GM21447 (cell line): ENCODE data around the gene SDHAF3.
A peak's percentile ranks its signal among the peaks of the same experiment; 100 is the strongest.
"Not testable (repeated sequence)": the region's sequence is repeated elsewhere in the genome, so short reads cannot be mapped to it uniquely, and the experiment has no call there.

ENCODE experiments used
- ATAC-seq: cut with Tn5 transposase; IDR thresholded peaks from one replicate; pipeline ENCODE4 v1.9.1; 2021; ENCODE audit not compliant: unreplicated experiment

SDHAF3 gene

DNA sequence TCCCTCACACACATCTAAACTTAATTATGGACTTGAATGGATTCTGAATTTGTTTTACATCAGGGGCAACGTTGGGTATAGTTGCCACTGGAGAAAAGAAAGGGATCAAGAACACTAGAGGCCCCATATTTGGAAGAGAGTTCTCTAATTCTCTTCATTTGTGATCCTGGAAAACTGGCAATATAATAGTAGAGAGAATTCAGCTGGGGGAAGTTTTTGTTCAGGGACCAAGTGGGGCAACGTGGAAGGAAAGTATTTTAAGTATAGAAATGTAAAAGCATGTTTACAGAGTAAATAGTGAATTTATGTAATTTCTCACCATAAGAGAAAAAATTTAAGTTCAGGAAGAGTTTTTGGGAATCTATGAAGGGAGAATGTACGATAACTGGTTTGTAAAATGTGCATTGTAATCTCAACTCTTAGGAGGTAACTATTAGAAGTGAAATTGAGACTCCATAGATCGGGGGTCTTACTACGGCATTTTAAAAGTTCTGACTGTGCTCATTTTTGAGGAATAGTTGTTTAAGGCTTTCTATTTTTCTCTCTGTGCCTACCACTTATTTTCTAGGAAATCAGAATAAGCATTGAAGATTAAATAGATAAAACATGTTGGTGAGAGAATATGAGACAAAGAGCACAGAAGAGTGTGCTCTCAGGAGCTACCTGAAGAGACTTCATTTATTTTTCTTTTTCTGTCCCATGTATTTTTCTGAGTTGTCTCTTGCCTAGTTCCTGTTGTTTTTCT lies 3.4 kb downstream of the SDHAF3 start:
- no peak for ATAC-seq

DNA sequence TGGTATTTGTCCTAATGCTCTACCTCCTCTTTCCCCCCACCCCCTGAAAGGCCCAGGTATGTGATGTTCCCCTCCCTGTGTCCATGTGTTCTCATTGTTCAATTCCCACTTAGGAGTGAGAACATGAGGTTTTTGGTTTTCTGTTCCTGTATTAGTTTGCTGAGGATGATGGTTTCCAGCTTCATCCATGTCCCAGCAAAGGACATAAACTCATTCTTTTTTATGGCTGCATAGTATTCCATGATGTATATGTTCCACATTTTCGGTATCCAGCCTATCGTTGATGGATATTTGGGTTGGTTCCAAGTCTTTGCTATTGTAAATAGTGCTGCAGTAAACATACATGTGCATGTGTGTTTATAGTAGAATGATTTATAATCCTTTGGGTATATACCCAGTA lies 5.6 kb downstream of the SDHAF3 start:
- ATAC-seq, result not testable (repeated sequence)

DNA sequence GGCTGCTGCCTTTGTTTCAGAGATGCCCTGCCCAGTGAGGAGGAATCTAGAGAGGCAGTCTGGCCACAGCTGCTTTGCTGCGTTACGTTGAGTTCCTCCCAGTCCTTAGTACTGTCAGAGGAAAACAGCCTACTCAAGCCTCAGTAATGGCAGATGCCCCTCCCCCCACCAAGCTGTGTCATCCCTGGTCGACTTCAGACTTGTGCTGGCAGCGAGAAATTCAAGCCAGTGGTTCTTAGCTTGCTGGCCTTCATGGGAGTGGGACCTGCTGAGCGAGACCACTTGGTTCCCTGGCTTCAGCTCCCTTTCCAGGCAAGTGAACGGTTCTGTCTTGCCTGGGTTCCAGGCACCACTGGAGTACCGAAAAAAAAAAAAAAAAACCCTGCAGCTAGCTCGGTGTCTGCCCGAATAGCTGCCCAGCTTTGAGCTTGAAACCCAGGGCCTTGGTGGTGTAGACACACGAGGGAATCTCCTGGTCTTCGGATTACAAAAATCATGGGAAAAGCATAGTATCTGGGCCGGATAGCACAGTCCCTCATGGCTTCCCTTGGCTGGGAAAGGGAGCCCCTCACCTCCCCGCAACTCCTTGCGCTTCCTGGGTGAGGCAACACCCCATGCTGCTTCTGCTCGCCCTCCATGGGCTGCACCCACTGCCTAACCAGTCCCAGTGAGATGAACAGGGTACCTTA lies 9.1 kb downstream of the SDHAF3 start:
- ATAC-seq, result no peak

GRCh38 chr7:97128736-97129135 lies 11.2 kb downstream of the SDHAF3 start:
- ATAC-seq, result no peak

- ATAC-seq, result no peak
Measured at GRCh38 chr7:97130417-97131139, 13.1 kb downstream of the SDHAF3 start.

DNA sequence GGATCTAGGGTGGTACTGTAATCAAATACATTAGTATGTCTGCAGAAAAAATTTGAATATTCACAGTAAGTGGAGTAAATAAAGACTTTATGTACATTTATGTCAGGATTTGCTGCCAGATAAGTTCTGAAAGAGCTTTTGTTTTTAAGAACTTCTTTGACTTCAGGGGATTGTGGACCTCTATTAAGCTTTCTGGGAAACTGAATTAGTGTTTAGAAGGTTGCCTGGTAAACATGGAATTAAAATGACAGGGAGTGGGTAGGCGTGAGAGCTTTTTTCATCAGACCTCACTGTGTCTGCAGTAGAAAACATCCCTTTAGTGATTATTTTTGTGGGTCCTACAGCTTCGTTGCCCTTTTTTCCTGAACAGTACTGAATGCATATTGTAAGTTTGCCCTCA lies 15.7 kb downstream of the SDHAF3 start:
- no peak for ATAC-seq

GRCh38 chr7:97138830-97139229 lies 21.3 kb downstream of the SDHAF3 start:
- ATAC-seq, result no peak

DNA sequence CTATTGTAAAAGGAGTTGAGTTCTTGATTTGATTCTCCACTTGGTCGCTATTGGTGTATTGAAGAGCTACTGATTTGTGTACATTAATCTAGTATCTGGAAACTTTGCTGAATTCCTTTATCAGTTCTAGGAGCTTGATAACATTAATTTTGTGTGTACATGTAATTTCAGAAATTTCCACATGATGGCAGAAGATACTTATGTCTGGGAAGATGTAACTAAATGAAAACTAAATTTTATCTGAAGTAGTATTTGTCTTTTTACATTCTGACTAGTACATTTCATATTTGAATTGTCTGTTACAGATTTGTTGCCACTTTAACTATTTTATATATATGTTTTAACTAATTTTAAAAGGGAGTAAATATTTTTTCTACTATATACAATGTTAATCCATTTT lies 27.6 kb downstream of the SDHAF3 start:
- ATAC-seq, result no peak

DNA sequence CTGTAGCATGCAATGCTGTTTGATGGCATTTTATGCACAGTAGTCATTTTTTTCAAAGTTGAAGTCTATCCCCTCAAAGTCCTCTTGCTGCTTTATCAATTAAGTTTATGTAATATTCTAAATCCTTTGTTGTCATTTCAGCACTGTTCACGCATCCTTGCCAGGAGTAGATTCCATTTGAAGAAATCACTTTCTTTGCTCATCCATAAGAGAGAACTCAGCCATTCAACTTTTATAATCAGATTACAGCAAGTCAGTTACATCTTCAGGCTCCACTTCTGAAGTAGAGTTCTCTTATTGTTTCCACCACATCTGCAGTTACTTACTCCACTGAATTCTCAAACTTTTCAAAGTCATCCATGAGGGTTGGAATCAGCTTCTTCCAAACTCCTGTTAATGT lies 32.3 kb downstream of the SDHAF3 start:
- ATAC-seq, result no peak

GRCh38 chr7:97155897-97156418 lies 38.5 kb downstream of the SDHAF3 start:
- no peak for ATAC-seq

- not testable (repeated sequence) for ATAC-seq
Measured at GRCh38 chr7:97159984-97160383, 42.5 kb downstream of the SDHAF3 start.

GRCh38 chr7:97161609-97162008 lies 44.1 kb downstream of the SDHAF3 start:
- not testable (repeated sequence) for ATAC-seq

GRCh38 chr7:97166308-97166707 lies 48.8 kb downstream of the SDHAF3 start:
- ATAC-seq, result no peak

- no peak for ATAC-seq
Measured at GRCh38 chr7:97167176-97167575, 49.7 kb downstream of the SDHAF3 start.

GRCh38 chr7:97167749-97168148 lies 50.3 kb downstream of the SDHAF3 start:
- ATAC-seq, result no peak

DNA sequence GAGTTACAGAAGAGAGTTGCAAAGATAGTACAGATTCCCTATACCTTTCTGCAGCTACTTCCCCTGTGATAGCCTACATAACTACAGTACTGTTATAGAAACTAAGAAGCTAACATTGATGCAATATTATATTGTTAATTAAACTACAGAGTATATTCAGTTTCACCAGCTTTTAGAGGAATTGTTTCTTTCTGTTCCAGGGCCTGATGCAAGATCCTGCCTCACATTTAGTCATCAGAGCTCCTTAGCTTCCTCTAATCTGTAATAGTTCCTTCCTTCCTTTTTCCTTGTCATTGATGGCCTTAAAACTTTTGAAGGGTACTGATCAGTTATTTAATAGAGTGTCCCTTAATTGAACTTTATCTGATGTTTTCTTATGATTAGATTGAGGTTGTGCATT lies 56.8 kb downstream of the SDHAF3 start:
- no peak for ATAC-seq

DNA sequence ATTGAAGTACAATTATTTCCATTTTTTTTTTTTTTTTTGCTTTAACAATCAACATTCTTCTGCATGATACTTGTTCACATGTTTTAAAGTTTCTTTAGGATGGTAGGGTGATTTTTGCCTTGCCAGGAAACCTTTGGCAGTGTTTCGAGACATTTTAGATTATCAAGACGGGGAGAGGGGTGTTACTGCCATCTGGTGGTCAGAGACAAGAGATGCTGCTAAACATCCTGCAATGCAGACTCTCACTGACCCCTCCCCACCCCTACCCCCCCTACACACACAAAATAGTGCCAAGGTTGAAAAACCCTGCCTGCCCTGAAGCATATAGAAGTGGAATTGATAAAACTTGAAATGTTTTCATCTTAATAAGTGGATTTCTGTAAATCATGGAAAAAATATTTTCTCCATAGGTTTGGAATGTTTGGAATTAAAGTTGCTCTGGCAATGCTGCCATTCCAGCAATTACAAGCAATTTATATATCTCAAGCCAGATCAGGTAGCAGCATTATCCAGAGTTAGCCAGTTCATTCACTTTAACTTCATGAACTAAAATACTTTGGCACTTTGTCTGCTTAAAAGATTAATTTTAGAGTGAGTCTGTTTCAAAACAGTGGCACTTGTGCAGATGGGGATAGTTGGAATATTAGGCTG lies 62.1 kb downstream of the SDHAF3 start:
- peak; percentile 67 for ATAC-seq

GRCh38 chr7:97187067-97187466 lies 69.6 kb downstream of the SDHAF3 start:
- no peak for ATAC-seq

DNA sequence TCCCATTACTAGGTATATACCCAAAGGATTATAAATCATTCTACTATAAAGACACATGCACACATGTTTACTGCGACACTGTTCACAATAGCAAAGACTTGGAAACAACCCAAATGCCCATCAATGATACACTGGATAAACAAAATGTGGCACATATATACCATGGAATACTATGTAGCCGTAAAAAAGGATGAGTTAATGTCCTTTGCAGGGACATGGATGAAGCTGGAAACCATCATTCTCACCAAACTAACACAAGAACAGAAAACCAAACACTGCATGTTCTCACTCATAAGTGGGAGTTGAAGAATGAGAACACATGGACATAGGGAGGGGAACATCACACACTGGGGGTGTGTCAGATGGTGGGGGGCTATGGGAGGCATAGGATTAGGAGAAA lies 78.7 kb downstream of the SDHAF3 start:
- not testable (repeated sequence) for ATAC-seq

DNA sequence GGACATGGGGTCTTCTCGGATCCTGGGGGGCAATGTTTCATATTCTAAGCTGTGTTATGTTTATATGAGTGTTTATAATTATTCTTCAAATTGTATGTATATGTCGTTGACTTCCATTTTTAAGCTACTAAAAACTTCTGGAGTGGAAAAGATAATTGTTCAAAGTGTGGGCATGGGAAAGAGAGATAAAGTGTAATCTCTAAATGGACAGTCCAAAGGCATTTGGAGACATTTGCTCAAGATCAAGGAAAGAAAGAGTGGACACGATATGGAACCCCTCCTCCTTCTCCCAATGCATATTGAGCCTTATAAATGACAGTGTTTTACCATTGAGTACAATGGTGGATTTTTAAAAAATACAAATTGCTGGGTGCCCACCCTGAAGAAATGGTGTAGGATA lies 81.1 kb downstream of the SDHAF3 start:
- ATAC-seq, result no peak

- ATAC-seq, result no peak
Measured at GRCh38 chr7:97200018-97200417, 82.5 kb downstream of the SDHAF3 start.
